CD4-positive, alpha-beta T cell treated with Interleukin-21 for 1 hour (primary cell): ENCODE data around the gene MYADML2.

Experiments used
- DNase-seq: peaks from one replicate; pipeline ENCODE4 v3.0.0-alpha.2; 2020

MYADML2 gene

DNA sequence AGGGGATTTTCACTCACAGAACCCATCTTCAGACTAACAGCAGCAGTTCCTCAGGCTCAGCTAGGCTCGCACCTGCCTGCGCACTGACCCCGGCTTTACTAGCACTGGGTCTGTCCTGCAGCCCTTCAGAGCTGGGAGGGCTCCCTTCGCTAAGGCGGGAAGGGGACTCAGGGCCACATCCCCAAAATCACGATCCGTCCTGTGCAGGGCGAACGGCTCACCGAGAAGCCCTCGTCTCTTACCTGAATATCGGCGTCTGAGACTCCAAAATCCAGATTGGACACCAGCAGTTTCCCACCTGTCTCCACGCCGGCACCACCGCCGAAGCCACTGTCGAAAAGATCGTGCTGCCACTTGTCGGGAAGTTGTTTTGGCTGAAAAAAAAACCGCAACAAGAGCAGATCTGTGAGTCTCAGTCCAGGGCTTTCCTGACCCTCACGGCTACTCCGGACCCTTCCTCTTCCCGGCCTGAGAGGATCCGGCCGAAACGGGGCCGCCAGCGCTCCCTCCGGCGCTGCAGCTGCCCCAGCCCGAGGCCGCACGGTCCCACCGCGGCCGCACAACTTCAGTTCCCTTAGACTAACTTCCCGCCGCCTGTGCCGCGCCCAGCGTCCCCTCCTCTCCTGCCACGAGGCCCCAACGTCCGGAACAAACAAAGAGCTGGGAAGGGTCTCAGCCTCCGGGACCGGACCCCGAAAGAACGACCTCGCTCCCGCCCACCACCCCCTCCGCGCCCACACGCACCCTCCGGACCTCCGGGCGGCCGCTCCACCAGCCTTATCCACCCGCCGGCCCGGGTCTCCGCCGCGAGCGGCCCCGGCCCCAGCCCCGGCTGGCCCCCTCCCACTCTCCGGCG, 56.4 kb downstream of the MYADML2 start:
- DNase-seq: no peak
